GM10248 (cell line): ENCODE data around the gene SACM1L.

Source experiments
- CTCF ChIA-PET: fragments of 300-600 bp; sonication (Branson Sonifier 250); formaldehyde crosslinking; extraction: SDS; loops from one replicate; lab custom pipeline; 2021; ENCODE audit warnings: antibody characterized with exemption; lab: Yijun Ruan, JAX
- POLR2A ChIA-PET: fragments of 350-650 bp; sonication (Branson Sonifier 250); formaldehyde crosslinking; extraction: SDS; loops from one replicate; lab custom pipeline; 2020; ENCODE audit warnings: antibody characterized with exemption; lab: Yijun Ruan, JAX
- DNase-seq: peaks from one replicate; pipeline ENCODE4 v3.0.0; 2012; ENCODE audit errors: extremely low spot score
- CTCF ChIP-seq: IDR thresholded peaks from 2 replicates; pipeline ENCODE4 v1.5.1; 2012; ENCODE audit warnings: mild to moderate bottlenecking, low read depth; ENCODE audit errors: extremely low read depth, missing control alignments, control extremely low read depth

Gene SACM1L

GRCh38 chr3:45790596-45790995 is 101.4 kb downstream of the SACM1L start:
- no peak for TF ChIP-seq CTCF
- ChIA-PET POLR2A (no interaction called here), CTCF (interaction anchor here (0.9 to 3.0 kb wide), 4 partner anchors 17 to 138 kb away, joined by 3 to 10 read pairs (median 4); no protein-coding TSS in a partner anchor)
- DNase-seq, result no peak

GRCh38 chr3:45792036-45792435 is 102.8 kb downstream of the SACM1L start:
- ChIA-PET CTCF (interaction anchor here (1.0 to 3.0 kb wide), 2 partner anchors 25 to 31 kb away, joined by 3 to 10 read pairs; no protein-coding TSS in a partner anchor), POLR2A (no interaction called here)
- no peak for DNase-seq
- no peak for TF ChIP-seq CTCF

- no peak for TF ChIP-seq CTCF
- no peak for DNase-seq
- POLR2A ChIA-PET, result no interaction called here
- CTCF ChIA-PET, result interaction anchor here (0.6 to 3.0 kb wide), 2 partner anchors 31 to 325 kb away, joined by 3 to 10 read pairs; no protein-coding TSS in a partner anchor
These were observed 103.4 kb downstream of the SACM1L start for GRCh38 chr3:45792516-45793172.

GRCh38 chr3:45793482-45794176 is 104.4 kb downstream of the SACM1L start:
- TF ChIP-seq CTCF, result no peak
- ChIA-PET CTCF (interaction anchor here (0.6 kb wide), 1 partner anchor 324 kb away, joined by 3 read pairs; no protein-coding TSS in a partner anchor), POLR2A (no interaction called here)
- no peak for DNase-seq

- no peak for DNase-seq
- ChIA-PET CTCF (interaction anchor here (0.8 to 1.4 kb wide), 2 partner anchors 14 to 31 kb away, joined by 3 read pairs; no protein-coding TSS in a partner anchor), POLR2A (no interaction called here)
- no peak for TF ChIP-seq CTCF
These were observed 105.0 kb downstream of the SACM1L start for GRCh38 chr3:45794177-45794560.

GRCh38 chr3:45794660-45795059 is 105.5 kb downstream of the SACM1L start:
- CTCF ChIA-PET, result interaction anchor here (0.8 to 1.4 kb wide), 2 partner anchors 14 to 31 kb away, joined by 3 read pairs; no protein-coding TSS in a partner anchor
- DNase-seq, result no peak
- TF ChIP-seq CTCF, result no peak
- POLR2A ChIA-PET, result interaction anchor here (0.6 kb wide), 1 partner anchor 134 kb away, joined by 3 read pairs; no protein-coding TSS in a partner anchor
